ENCODE results near the gene NBR1.
A peak's percentile ranks its signal among the peaks of the same experiment; 100 is the strongest.
"Not testable (repeated sequence)": the region's sequence is repeated elsewhere in the genome, so short reads cannot be mapped to it uniquely, and the experiment has no call there.

Gene NBR1

DNA sequence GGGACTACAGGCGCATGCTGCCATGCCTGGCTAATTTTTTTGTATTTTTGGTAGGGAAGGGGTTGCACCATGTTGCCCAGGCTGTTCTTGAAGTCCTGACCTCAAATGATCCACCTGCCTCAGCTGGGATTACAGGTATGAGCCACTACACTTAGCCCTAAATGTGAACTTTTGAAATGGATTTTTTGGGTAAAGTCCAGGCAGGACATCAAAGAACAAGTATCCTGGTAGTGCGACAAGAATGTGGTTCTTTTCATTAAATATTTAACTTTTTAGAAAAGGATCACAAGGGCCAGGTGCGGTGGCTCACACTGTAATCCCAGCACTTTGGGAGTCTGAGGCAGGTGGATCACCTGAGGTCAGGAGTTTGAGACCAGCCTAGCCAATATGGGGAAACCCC is 15.3 kb upstream of the NBR1 start:
- DNase-seq: no peak

GRCh38 chr17:43159232-43159631 is 11.8 kb upstream of the NBR1 start:
- DNase-seq: not testable (repeated sequence)

DNA sequence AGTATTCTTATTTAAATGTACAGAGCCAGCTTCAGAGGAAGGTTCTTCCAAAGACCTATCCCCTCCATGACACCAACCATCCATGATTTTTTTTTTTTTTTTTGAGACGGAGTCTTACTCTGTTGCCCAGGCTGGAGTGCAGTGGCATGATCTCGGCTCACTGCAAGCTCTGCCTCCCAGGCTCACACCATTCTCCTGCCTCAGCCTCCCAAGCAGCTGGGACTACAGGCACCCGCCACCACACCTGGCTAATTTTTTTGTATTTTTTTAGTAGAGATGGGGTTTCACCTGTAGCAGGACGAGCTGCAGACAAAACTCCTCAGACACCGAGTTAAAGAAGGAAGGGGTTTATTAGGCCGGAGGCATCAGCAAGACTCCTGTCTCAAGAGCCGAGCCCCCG is 11.1 kb upstream of the NBR1 start:
- not testable (repeated sequence) for DNase-seq

- not testable (repeated sequence) for DNase-seq
These were observed 5.0 kb upstream of the NBR1 start for GRCh38 chr17:43165971-43166370.

DNA sequence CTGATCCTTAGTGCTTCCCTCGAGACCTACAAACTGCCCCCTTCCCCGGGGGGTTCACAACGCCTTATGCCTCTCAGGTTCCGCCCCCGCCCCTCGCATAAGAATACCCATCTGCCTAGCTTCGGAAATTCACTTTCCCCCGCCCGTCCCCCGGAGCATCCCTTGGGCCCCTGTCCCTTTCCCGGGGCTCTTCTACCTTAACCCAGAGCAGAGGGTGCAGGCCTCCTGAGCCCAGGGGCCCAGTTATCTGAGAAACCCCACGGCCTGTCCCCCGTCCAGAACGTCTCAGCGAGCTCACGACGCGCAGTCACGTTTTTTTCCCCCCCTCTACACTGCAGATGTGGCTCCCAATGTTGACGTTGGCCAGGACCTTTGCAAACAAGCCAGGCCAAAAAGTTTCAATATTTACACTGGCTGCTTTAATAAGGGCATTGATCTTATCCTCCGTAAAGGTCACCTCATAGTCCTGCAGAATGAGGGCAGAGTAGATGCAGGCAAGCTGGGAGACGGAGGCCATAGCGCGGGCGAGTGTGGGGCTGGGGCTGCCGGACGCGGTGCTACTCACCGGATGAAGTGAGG is 1.4 kb upstream of the NBR1 start:
- DNase-seq: peak; percentile 38

DNA sequence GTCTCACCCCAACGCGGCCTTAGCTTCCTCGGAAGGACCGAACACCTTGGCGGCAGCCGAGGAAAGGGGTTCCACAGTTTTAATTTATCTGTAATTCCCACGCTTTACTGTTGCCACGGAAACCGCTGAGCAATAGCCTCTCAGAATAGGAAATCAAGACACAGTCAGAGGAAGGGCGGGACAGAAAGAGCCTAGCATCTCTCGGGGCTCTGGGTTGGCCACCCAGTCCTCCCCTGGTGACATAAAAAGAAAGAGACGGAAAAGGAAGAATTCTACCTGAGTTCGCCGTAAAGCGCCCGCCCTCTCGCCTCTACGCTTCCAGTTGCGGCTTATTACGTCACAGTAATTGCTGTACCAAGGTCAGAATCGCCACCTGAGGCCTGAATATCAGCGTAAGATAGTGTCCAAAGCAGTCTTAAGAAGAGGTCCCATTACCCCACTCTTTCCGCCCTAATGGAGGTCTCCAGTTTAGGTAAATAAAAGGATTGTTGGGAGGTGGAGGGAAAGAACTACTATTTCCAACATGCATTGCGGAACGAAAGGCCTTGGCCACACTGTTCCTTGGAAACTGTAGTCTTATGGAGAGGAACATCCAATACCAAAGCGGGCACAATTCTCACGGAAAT is 761 bp upstream of the NBR1 start:
- peak; percentile 92 for DNase-seq

GRCh38 chr17:43171586-43172487 is 823 bp downstream of the NBR1 start:
- DNase-seq: peak; percentile 14

DNA sequence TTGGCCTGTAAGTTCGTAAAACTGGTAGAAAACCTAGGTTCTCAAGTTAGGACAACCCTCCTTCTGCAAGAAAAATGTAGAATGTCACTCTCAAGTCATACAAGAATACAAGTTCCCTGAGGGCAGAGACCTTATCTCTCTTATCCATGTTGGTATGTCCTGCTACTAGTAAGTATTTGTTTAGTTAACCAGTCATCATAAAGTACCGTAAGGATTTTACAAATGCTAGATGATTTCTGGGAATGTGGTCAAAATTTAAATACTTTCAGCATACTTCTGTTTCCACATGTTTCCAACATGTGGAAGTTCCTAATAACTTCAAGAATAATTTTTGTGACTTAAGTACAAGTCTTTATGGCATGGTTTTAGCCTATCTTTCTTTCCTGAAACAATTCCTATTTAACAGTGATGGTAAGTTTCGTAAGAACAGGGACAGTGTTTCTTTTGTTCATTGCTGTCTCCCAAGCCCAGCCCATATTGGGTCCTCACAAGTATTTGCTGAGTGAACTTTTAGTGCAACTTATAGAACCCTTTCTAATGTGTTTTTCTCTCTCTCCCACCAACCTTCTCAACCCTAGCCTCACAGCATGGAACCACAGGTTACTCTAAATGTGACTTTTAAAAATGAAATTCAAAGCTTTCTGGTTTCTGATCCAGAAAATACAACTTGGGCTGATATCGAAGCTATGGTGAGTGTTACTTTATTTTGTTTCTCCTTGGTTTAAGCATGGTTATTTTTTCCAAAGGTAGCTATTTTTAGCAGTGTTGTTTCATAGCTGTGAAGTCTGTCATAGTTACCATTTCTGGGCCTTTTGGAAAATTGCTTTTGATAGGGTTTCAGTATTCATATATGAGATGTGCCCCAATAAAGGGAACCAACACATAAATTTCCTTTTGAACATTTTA is 4.5 kb downstream of the NBR1 start:
- DNase-seq: no peak

GRCh38 chr17:43176119-43176570 is 5.1 kb downstream of the NBR1 start:
- DNase-seq: no peak

DNA sequence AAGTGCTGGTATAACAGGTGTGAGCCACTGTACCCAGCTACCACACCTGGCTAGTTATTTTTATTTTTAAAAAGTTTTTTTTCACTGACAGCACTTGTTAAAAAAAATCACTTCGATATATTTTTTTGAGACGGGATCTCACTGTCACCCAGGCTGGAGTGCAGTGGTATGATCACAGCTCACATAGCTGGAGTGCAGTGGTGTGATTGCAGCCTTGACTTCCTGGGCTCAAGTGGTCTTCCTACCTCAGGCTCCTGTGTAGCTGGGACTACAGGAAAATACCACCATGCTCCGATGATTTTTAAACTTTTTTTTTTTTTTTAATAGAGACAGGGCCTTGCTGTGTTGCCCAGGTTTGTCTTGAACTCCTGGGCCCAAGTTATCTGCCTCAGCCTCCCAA is 12.9 kb downstream of the NBR1 start:
- no peak for DNase-seq

DNA sequence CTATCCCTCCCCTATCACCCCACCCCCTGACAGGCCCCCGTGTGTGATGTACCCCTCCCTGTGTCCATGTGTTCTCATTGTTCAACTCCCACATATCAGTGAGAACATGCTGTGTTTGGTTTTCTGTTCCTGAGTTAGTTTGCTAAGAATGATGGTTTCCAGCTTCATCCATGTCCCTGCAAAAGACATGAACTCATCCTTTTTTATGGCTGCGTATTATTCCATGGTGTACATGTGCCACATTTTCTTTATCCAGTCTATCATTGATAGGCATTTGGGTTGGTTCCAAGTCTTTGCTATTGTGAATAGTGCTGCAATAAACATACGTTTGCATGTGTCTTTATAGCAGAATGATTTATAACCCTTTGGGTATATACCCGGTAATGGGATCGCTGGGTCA is 15.6 kb downstream of the NBR1 start:
- not testable (repeated sequence) for DNase-seq

GRCh38 chr17:43193251-43193650 is 22.2 kb downstream of the NBR1 start:
- DNase-seq: no peak

- no peak for DNase-seq
These were observed 28.6 kb downstream of the NBR1 start for GRCh38 chr17:43199633-43200032.

- DNase-seq: no peak
These were observed 29.1 kb downstream of the NBR1 start for GRCh38 chr17:43200127-43200526.

DNA sequence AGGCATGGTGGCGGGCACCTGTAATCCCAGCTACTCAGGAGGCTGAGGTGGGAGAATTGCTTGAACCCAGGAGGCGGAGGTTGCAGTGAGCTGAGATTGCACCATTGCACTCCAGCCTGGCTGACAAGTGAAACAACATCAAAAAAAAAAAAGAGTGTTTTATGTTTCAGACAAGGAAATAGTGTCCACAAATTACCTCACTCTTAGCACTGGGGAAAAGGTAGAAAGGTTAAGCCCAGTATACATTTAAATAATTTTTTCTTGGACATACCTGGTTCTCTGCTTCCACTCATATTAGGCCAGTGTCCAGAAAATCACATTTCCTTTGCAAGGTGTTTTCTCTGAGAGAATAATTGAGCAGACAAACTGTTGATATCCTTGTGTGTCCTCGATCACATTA is 32.0 kb downstream of the NBR1 start:
- DNase-seq: not testable (repeated sequence)

DNA sequence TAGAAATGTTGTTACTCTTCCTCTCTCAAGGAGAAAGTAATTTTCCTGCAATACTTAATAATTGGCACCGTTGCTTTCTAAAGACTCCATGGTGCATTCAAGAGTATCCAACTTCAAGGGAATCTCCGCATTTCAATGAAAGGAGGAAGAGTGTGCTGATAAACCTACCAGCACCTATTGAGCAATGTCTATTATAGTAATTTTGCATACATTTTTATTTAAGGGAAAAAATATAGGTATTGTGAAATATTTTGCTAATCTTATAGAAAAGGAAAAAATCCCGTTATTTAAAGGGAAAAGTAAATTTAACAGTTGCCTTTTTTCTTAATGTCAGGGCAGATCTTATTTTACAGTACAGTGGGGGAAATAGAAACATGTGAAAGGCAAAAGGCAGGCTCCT is 39.6 kb downstream of the NBR1 start:
- no peak for DNase-seq

DNA sequence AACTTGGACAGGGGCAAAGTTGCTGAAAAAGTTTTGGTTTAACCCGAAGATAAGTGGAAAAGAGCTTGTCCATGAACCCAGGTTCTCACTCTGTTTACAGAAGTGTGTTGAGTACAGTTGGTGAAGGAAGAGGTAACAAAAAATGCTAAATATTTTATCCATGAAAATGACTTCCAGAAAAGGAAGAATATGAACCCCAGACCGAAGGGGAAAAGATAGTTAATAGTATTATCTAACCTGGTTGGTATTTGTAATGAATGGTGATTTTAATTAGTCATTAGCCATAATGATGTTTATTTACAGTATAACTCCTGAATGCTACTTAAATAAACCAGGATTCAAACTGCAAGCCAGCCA is 40.1 kb downstream of the NBR1 start:
- no peak for DNase-seq

DNA sequence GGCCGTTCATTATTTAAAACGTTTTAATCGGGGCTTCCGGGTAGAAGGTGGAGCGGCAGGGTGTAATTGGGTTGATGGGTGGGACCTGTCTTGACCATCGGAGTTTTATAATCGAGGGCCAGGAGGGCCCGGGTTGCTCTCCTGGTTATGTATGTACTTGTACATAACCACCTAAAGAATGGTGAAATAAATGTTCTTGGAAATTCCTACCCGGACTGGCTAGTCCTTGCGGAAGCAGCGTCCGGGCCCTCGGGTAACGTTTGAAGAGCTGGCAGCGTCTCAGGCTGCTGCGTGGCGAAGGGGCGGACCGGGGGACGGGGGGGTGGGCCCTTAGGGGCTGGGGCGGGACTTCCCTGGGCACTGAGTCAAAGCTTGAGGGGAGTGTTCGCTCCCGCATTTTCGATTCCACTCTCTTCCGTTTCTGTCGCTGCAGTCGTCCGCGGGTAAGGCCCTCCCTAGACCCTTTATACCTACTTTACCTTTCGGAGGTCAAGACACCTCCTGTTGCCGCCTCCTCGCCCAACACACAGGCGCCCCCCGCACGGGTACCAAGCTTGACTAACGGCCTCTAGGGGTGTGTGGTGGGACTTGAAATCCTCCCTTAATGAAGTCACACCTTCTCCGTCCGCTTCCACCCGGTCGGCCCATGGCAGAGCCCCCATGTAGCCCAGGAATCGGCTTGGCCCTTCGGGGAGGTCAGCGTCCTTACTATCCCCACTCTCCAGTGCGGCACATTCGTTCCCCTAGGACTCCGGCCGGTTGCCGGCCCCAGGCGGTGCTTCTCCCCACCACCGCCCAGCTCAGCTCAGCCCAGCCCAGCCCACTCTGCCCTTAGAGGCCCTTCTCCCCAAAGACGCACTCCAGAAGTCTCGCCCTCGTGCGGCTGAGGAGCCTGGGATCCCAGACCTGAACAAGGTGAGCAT is 40.7 kb downstream of the NBR1 start, which contains the start of gene TMEM106A:
TMEM106A (plus strand) TSS at position 396 of the 923 bp plus-strand sequence. CDS start 1,167 bp downstream, outside the sequence.
- peak; percentile 83 for DNase-seq

DNA sequence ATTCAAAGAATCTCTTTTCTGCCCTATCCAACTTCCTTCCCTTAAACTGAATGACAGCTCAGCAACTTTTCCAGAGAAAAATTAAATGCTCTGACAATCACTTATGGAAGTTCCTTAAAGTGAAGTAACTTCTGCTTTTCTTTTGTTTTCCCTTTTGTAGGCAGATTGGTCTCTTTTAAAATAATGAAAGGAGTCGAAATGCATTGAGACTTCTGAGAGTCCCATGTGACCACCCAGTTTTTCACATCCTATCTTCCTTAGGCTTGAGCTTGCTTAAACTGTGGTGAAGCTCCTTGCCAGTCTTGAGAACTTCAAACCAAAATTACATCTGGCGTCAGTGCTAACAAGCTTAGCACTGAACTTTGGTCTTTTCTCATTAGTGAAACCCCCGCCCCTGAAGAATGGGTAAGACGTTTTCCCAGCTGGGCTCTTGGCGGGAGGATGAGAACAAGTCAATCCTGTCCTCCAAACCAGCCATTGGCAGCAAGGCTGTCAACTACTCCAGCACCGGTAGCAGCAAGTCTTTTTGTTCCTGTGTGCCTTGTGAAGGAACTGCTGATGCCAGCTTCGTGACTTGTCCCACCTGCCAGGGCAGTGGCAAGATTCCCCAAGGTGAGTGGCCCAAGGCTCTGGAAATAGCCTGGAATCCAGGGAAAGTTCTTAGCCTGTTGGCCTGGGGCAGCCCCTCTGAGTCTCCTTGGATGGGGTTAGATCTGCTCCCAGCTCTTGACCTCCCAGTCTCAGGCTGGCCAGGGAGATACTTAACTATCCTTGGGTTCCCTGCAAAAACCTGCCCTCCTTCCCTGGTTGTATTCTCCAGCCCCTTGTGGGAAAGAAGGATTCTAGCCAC is 41.9 kb downstream of the NBR1 start:
- DNase-seq: peak; percentile 6

GRCh38 chr17:43213545-43213944 is 42.5 kb downstream of the NBR1 start:
- no peak for DNase-seq

- no peak for DNase-seq
These were observed 44.3 kb downstream of the NBR1 start for GRCh38 chr17:43215341-43215740.
